ENCODE data around the gene MYRIP. TPM values are rescaled to one million over a fixed set of nuclear protein-coding genes. Genes with fewer than 3 reads are reported as not detected.

The MYRIP gene
- total RNA-seq, 6 donors from 2014 or later, result 0.55 to 4.3 (median 2.1) TPM; not detected in 1

- no peaks in the 10 kb centered on the region for H3K9me3 ChIP-seq
- no peaks in the 10 kb centered on the region for H3K27me3 ChIP-seq
- no peaks in the 10 kb centered on the region for H3K4me1 ChIP-seq
- no peaks in the 10 kb centered on the region for H3K36me3 ChIP-seq
- H3K27ac ChIP-seq, result no peak overlapping the region
- DNase-seq (no peak), ATAC-seq (ENCODE audit: low FRiP score in 2 of 2) (no peak)
- no peak for TF ChIP-seq POLR2A (IDR thresholded peaks at IDR 0.05)
- TF ChIP-seq EP300 (IDR thresholded peaks at IDR 0.05), result no peak
- TF ChIP-seq, protein P1, sequence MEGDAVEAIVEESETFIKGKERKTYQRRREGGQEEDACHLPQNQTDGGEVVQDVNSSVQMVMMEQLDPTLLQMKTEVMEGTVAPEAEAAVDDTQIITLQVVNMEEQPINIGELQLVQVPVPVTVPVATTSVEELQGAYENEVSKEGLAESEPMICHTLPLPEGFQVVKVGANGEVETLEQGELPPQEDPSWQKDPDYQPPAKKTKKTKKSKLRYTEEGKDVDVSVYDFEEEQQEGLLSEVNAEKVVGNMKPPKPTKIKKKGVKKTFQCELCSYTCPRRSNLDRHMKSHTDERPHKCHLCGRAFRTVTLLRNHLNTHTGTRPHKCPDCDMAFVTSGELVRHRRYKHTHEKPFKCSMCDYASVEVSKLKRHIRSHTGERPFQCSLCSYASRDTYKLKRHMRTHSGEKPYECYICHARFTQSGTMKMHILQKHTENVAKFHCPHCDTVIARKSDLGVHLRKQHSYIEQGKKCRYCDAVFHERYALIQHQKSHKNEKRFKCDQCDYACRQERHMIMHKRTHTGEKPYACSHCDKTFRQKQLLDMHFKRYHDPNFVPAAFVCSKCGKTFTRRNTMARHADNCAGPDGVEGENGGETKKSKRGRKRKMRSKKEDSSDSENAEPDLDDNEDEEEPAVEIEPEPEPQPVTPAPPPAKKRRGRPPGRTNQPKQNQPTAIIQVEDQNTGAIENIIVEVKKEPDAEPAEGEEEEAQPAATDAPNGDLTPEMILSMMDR (IDR thresholded peaks at IDR 0.05), result no peak
- no peak for TF ChIP-seq POLR2AphosphoS5 (IDR thresholded peaks at IDR 0.05)
- no peak overlapping the region for H3K4me3 ChIP-seq
These were observed 228.2 kb downstream of the MYRIP start for GRCh38 chr3:40037582-40037981.

DNA sequence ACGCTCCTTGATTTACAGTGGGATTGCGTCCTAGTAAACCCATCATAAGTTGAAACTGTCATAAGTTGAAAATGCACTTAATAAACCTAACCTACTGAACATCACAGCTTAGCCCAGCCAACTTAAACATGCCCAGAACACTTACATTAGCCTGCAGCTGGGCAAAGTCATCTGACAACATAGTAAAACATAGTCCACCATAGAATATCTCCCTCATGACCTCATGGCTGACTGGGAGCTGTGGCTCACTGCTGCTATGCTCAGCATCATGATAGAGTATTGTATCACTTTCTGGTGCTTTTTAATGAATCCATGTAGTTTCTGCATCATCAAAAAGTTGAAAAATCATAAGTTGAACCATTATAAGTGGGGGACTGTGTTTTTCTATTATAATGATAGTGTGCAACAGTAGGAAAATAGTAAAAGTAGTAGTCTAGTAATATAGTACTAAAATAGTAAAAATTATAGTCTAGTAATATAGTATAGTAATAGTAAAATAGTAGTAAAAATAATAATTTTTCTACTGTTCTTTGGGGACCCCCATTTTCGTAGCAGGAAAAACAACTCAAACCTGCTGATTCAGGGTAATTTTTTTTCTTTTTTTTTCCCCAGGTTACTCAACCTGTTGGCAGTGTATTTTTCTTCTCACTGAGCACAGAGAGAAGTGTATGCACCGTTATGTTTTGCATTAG lies 233.5 kb downstream of the MYRIP start:
- no peak for ATAC-seq (ENCODE audit: low FRiP score in 2 of 2)
- Histone ChIP-seq H3K27ac (no peak overlapping the region), H3K4me1 (no peaks in the 10 kb centered on the region), H3K9me3 (no peaks in the 10 kb centered on the region), H3K27me3 (no peaks in the 10 kb centered on the region), H3K4me3 (no peak overlapping the region), H3K36me3 (no peaks in the 10 kb centered on the region)
- no peak for DNase-seq
- 68 to 69% methylated on average over 4 of the region's 4 CpGs for WGBS, 2 donors
- no peak for TF ChIP-seq POLR2A (IDR thresholded peaks at IDR 0.05)
- no peak for TF ChIP-seq EP300 (IDR thresholded peaks at IDR 0.05)
- TF ChIP-seq, protein P1 (IDR thresholded peaks at IDR 0.05), result no peak
- TF ChIP-seq POLR2AphosphoS5 (IDR thresholded peaks at IDR 0.05), result no peak

DNA sequence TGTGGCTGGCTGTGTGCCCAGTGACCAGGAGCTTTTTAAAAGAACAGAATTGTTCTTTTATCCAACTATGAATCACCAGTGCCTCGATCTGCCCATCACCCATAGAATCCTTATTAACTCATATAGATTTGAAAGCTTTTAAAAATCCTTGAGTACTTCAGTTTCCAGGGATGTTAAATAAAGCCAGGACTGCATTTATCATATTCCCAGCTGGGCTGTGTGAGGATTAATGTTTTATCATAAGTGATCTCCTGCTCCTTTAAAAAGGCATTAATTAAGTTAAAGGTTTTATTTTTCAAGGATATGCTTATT lies 234.0 kb downstream of the MYRIP start:
- TF ChIP-seq POLR2AphosphoS5 (IDR thresholded peaks at IDR 0.05), result no peak
- no peak for TF ChIP-seq POLR2A (IDR thresholded peaks at IDR 0.05)
- TF ChIP-seq, protein P1 (IDR thresholded peaks at IDR 0.05), result no peak
- no peak for TF ChIP-seq EP300 (IDR thresholded peaks at IDR 0.05)
- Histone ChIP-seq H3K27me3 (no peaks in the 10 kb centered on the region), H3K36me3 (no peaks in the 10 kb centered on the region), H3K4me1 (no peaks in the 10 kb centered on the region), H3K4me3 (no peak overlapping the region), H3K9me3 (no peaks in the 10 kb centered on the region), H3K27ac (no peak overlapping the region)
- WGBS, 2 donors, result 31 to 43% methylated on average over 1 of the region's 1 CpG
- ATAC-seq (ENCODE audit: low FRiP score in 2 of 2) (no peak), DNase-seq (no peak)

GRCh38 chr3:40044487-40044886 lies 235.1 kb downstream of the MYRIP start:
- Histone ChIP-seq H3K4me3 (no peak overlapping the region), H3K36me3 (no peaks in the 10 kb centered on the region), H3K27me3 (no peaks in the 10 kb centered on the region), H3K9me3 (no peaks in the 10 kb centered on the region), H3K27ac (no peak overlapping the region), H3K4me1 (no peaks in the 10 kb centered on the region)
- ATAC-seq (ENCODE audit: low FRiP score in 2 of 2), result no peak
- DNase-seq, result no peak
- TF ChIP-seq POLR2A (IDR thresholded peaks at IDR 0.05), result no peak
- TF ChIP-seq, protein P1 (IDR thresholded peaks at IDR 0.05), result no peak
- no peak for TF ChIP-seq EP300 (IDR thresholded peaks at IDR 0.05)
- TF ChIP-seq POLR2AphosphoS5 (IDR thresholded peaks at IDR 0.05), result no peak
- WGBS, 2 donors, result 91 to 95% methylated on average over 5 of the region's 5 CpGs

GRCh38 chr3:40045051-40045450 lies 235.6 kb downstream of the MYRIP start:
- peaks cover 0 to 2% (median 0%) of the 10 kb centered on the region in 4 donors for H3K9me3 ChIP-seq
- no peaks in the 10 kb centered on the region for H3K27me3 ChIP-seq
- H3K4me3 ChIP-seq, result no peak overlapping the region
- TF ChIP-seq POLR2AphosphoS5 (IDR thresholded peaks at IDR 0.05), result no peak
- DNase-seq, result no peak
- 76 to 86% methylated on average over 2 of the region's 2 CpGs for WGBS, 2 donors
- ATAC-seq (ENCODE audit: low FRiP score in 2 of 2), result no peak
- H3K36me3 ChIP-seq, result no peaks in the 10 kb centered on the region
- H3K27ac ChIP-seq, result no peak overlapping the region
- H3K4me1 ChIP-seq, result no peaks in the 10 kb centered on the region
